Esophagus squamous epithelium (tissue), 5 donors: ENCODE measurements around the gene STARD13. TPM values are rescaled to one million over a fixed set of nuclear protein-coding genes. Genes with fewer than 3 reads are reported as not detected.

Source experiments
- DNase-seq: peaks from one replicate; lab custom pipeline; 2025; lab: John Stamatoyannopoulos, UW
- H3K27ac ChIP-seq, 4 donors: fragments of 200-600 bp; sonication (generic); one replicate each; pipeline ENCODE4 v1.5.1; 2016 to 2019; ENCODE audit warnings: mild to moderate bottlenecking in 1 of 4
- H3K27me3 ChIP-seq, 4 donors: fragments of 200-600 bp; sonication (generic); 1 replicate in 3 of 4; 2 replicates in 1 of 4; pipeline versions ENCODE4 v1.5.1 to v1.6.0; 2017 to 2021; ENCODE audit warnings: antibody characterized with exemption in 1 of 4
- H3K36me3 ChIP-seq, 3 donors: fragments of 200-600 bp; sonication (generic); one replicate each; pipeline ENCODE4 v1.5.1; 2016 to 2019
- H3K4me1 ChIP-seq, 3 donors: fragments of 200-600 bp; sonication (generic); one replicate each; pipeline ENCODE4 v1.5.1; 2017 to 2019
- H3K4me3 ChIP-seq, 4 donors: fragments of 200-600 bp; sonication (generic); 1 replicate in 3 of 4; 2 replicates in 1 of 4; pipeline ENCODE4 v1.5.1; 2016 to 2019; ENCODE audit warnings: mild to moderate bottlenecking in 2 of 4, moderate library complexity in 1 of 4
- H3K9me3 ChIP-seq, 3 donors: fragments of 200-600 bp; sonication (generic); one replicate each; pipeline ENCODE4 v1.5.1; 2016 to 2019
- POLR2A ChIP-seq, 4 donors: fragments of 450-650 bp; IDR thresholded peaks; one replicate each; pipeline ENCODE4 v1.6.1; 2017; ENCODE audit warnings: antibody characterized with exemption in 4 of 4, mild to moderate bottlenecking in 4 of 4, moderate library complexity in 3 of 4
- WGBS, 2 donors: methylation state at CpG; one replicate each; pipeline ENCODE4 v1.1.5; 2018; 5-methylcytosine and 5-hydroxymethylcytosine counted together
- intact Hi-C: fragments of 100-400 bp; cut with DNase I; formaldehyde crosslinking; loops from one replicate; pipeline ENCODE4 v1.15.0; 2022
- total RNA-seq, 4 donors: library from RNA; depleted of rRNA; stranded (reverse); fragments of >200 nt; gene quantifications; one replicate each; pipeline ENCODE4 v1.1.0, GENCODE V29; 2016
- TF ChIP-seq, protein P1 (sequence below), 6 experiments: fragments of 450-650 bp in 4 of 6; fragments of 200-600 bp in 2 of 6; sonication (generic) in 2 of 6; IDR thresholded peaks; one replicate each; pipeline ENCODE4 v1.5.1; 2016 to 2019; ENCODE audit warnings: antibody characterized with exemption in 6 of 6, mild to moderate bottlenecking in 4 of 6, moderate library complexity in 4 of 6
- donor health status: DM: yes; HTN: yes; CAD: no.

Gene STARD13
- total RNA-seq, 4 donors from 2014 or later, result 1.3 to 18.7 (median 4.4) TPM

DNA sequence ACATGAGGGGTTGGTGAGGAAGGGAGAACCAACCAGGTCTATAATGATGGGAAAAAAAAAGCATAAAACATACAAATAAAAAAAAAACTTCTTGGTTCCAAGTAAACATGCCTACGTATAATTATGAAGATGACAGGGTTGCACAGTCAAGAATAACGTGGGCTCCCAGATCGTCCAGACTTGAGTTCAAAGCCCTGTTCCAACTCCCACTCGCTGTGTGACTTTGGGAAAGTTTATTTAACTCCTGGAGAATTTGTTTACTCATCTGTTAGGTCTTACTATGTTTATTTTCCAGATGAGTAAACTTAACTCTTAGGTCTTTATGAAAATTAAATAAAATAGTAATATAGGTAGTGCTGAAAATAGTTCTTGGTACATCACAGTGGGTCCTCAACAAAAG is 13.8 kb downstream of the STARD13 start:
- Histone ChIP-seq H3K27me3 (no peaks in the 10 kb centered on the region), H3K36me3 (no peaks in the 10 kb centered on the region), H3K27ac (peak overlapping the region; percentile 8 to 71 (median 65)), H3K4me1 (peaks cover 0 to 58% (median 13%) of the 10 kb centered on the region in 3 donors), H3K9me3 (no peaks in the 10 kb centered on the region), H3K4me3 (no peak overlapping the region)
- intact Hi-C loops, result no loop called here
- no peak for TF ChIP-seq POLR2A (IDR thresholded peaks at IDR 0.05)
- TF ChIP-seq, protein P1, sequence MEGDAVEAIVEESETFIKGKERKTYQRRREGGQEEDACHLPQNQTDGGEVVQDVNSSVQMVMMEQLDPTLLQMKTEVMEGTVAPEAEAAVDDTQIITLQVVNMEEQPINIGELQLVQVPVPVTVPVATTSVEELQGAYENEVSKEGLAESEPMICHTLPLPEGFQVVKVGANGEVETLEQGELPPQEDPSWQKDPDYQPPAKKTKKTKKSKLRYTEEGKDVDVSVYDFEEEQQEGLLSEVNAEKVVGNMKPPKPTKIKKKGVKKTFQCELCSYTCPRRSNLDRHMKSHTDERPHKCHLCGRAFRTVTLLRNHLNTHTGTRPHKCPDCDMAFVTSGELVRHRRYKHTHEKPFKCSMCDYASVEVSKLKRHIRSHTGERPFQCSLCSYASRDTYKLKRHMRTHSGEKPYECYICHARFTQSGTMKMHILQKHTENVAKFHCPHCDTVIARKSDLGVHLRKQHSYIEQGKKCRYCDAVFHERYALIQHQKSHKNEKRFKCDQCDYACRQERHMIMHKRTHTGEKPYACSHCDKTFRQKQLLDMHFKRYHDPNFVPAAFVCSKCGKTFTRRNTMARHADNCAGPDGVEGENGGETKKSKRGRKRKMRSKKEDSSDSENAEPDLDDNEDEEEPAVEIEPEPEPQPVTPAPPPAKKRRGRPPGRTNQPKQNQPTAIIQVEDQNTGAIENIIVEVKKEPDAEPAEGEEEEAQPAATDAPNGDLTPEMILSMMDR (IDR thresholded peaks at IDR 0.05), result no peak
- DNase-seq, result no peak
- WGBS, 2 donors, result 57 to 65% methylated on average over 4 of the region's 4 CpGs

DNA sequence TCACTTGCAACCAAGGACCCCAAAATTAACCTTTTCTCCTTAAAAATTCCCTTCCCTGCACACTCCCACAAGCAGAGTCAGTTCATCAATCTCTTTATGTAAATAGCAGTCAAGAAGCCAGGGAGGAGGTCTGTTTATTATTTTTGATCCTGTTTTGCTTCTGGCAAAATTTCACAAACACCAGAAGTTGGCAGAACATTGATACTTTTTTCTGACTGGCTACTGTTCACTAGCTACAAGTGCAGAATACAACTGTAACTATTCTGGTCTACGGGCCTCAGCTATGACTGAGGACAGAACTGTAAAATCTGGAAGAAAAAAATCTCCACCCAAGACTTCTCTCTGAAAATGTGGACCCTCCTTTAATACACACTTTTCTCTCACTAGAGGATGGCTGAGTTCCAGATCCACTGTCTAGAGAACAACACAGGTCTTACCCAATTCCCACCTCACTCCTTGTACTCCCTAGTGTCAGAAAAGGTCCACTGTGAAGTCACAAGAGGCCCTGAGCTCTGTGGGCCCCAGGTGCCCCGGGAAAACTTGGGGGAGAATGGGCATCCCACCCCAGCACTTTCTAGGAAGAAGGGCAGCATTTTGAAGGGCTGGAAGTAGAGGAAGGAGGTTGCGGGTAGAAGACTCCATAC is 14.5 kb downstream of the STARD13 start:
- no peaks in the 10 kb centered on the region for H3K27me3 ChIP-seq
- peaks cover 0 to 57% (median 13%) of the 10 kb centered on the region in 3 donors for H3K4me1 ChIP-seq
- TF ChIP-seq, protein P1 (IDR thresholded peaks at IDR 0.05), result no peak
- no peak for TF ChIP-seq POLR2A (IDR thresholded peaks at IDR 0.05)
- no peaks in the 10 kb centered on the region for H3K9me3 ChIP-seq
- H3K4me3 ChIP-seq, result no peak overlapping the region
- 61 to 86% methylated on average over 2 of the region's 3 CpGs for WGBS, 2 donors
- H3K27ac ChIP-seq, result peak overlapping the region; percentile 8 to 71 (median 65)
- no peaks in the 10 kb centered on the region for H3K36me3 ChIP-seq
- no peak for DNase-seq
- intact Hi-C loops, result no loop called here

DNA sequence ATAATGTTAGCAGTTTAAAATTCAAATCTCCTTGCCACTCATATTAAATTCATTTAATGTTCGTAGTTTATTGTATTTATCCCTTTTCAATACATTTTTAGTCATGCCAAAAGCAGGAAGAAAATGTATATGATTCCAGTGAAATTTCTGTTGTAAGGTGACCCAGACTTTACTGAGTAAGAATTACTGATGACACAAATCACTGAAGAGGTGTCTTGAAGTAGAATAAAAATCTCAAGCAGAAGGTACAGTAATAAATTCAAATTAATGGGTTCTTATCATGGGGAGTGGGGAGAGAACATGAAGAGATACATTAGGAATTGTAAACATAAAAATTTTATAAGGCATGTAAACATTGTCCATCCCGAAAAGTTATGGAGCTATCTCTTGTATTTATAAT is 19.9 kb downstream of the STARD13 start:
- DNase-seq, result no peak
- intact Hi-C loops, result no loop called here
- no peaks in the 10 kb centered on the region for H3K36me3 ChIP-seq
- H3K27ac ChIP-seq, result peak overlapping the region in 1 of 4 donors; percentile 11
- WGBS, 2 donors, result 80 to 92% methylated on average over 2 of the region's 2 CpGs
- peaks cover 6 to 67% (median 26%) of the 10 kb centered on the region in 3 donors for H3K4me1 ChIP-seq
- no peaks in the 10 kb centered on the region for H3K9me3 ChIP-seq
- no peak overlapping the region for H3K4me3 ChIP-seq
- TF ChIP-seq, protein P1 (IDR thresholded peaks at IDR 0.05), result no peak
- TF ChIP-seq POLR2A (IDR thresholded peaks at IDR 0.05), result no peak
- no peaks in the 10 kb centered on the region for H3K27me3 ChIP-seq

DNA sequence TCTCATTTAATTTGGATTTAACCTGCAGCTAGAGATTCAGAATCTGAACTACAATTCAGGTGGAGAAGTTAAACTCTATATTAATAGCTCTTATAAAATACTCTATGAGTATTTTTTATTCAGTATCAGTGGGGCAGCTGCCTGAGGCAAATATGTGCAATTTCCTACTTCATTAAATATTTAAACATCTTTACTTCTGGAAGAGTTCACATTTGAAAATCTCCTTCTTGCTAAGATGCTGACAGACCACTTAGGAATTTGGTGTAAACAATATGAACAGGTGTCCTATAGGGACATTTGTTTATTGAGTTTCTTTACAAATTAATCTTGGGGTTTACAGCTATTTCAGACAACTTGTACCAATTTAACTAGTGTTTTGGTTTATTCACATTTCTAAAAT is 20.4 kb downstream of the STARD13 start:
- TF ChIP-seq POLR2A (IDR thresholded peaks at IDR 0.05), result no peak
- TF ChIP-seq, protein P1 (IDR thresholded peaks at IDR 0.05), result no peak
- no peak overlapping the region for H3K4me3 ChIP-seq
- intact Hi-C loops, result no loop called here
- no peak for DNase-seq
- peaks cover 6 to 68% (median 27%) of the 10 kb centered on the region in 3 donors for H3K4me1 ChIP-seq
- peak overlapping the region in 2 of 4 donors; percentile 51 to 81 for H3K27ac ChIP-seq
- H3K27me3 ChIP-seq, result no peaks in the 10 kb centered on the region
- H3K36me3 ChIP-seq, result no peaks in the 10 kb centered on the region
- no peaks in the 10 kb centered on the region for H3K9me3 ChIP-seq

DNA sequence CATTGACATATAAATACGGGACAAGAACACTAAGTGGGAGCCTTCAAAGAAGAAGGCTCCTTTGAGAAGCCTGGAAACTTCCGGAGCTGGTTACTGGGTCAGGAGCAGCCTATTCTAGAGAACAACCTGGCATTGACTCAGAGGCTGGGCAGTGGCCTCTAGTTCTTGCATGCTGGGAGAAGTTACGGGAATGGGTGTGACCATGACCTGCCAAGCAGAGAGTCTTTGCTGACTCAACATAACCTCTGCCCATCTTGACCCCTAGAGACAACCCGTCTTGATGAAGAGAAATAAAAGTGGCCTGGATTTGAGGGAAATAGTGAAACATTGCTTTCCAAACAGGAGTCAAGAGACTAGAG is 21.0 kb downstream of the STARD13 start:
- no peak overlapping the region for H3K4me3 ChIP-seq
- TF ChIP-seq, protein P1 (IDR thresholded peaks at IDR 0.05), result no peak
- TF ChIP-seq POLR2A (IDR thresholded peaks at IDR 0.05), result no peak
- no peak for DNase-seq
- H3K27me3 ChIP-seq, result no peaks in the 10 kb centered on the region
- WGBS, 2 donors, result 68 to 79% methylated on average over 4 of the region's 4 CpGs
- no peaks in the 10 kb centered on the region for H3K36me3 ChIP-seq
- no peaks in the 10 kb centered on the region for H3K9me3 ChIP-seq
- intact Hi-C loops, result no loop called here
- peak overlapping the region in 3 of 4 donors; percentile 45 to 81 (median 51) for H3K27ac ChIP-seq
- peaks cover 6 to 68% (median 32%) of the 10 kb centered on the region in 3 donors for H3K4me1 ChIP-seq
